ENCODE results near the gene MYO5A.

The MYO5A gene

DNA sequence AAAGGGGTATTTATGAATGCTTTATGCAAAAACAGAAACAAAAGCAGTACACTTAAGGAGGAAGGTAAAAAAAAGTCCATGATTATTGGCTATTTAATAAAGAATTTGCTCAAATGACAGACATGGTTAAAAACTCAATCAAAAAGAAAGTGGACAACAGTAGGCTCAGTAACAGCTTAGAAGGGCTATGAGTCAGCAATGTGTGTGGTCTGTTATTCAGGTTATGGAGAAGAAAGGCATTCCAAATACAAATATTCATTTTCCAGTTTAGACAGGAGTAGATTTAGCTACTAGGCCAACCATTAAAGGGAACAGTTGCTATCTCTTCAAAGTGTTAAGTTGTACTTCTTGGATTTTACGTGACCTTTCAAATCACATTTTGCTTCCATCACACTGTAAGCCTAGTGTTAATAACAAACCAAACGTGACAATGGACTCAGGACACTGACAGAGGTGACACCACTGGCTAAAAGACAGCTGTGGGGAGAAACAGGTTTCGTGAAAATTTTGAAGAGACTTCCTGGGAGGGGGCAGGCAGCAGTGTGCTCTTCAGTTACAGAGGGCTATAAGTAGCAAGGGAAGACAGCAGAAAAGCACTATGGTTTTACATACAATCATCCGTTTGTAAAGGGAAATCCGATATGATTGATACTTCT lies 191.4 kb downstream of the MYO5A start:
- H3K27me3 ChIP-seq (ENCODE audit: control insufficient read depth, insufficient read depth, low read length): no peaks in the 10 kb centered on the region
- peaks cover 46% of the 10 kb centered on the region for H3K4me1 ChIP-seq (ENCODE audit: control insufficient read depth, insufficient read depth, low read length)
- H3K4me3 ChIP-seq (ENCODE audit: low read length): peak overlapping the region; percentile 7
- H3K9me3 ChIP-seq (replicated peaks; ENCODE audit: low read length): no peaks in the 10 kb centered on the region
- peaks cover 4% of the 10 kb centered on the region for H3K36me3 ChIP-seq (ENCODE audit: insufficient read depth, low read length)
- H3K9ac ChIP-seq (ENCODE audit: low read depth, low read length): peak overlapping the region; percentile 22
- H3K4me2 ChIP-seq (ENCODE audit: low read length): peak overlapping the region; percentile 52

DNA sequence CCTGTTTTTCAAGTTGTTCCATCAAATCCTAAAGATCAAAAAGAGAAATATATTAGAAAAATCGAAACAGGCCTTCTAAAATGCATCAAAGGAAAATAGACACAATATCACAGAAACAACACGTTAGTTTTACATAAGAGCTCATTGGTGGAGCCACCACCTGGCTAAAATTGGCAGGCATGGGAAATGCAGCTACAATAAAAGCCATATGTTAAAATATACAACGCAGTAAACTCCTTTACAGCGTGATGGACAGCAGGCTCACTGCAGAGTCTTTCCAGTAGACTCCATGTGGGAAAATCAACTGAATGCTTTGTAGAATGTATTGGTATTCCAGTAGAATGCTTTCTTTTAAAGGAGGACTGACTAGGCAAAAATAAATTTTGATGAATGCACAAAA lies 192.2 kb downstream of the MYO5A start:
- H3K4me2 ChIP-seq (ENCODE audit: low read length): no peak overlapping the region
- peaks cover 46% of the 10 kb centered on the region for H3K4me1 ChIP-seq (ENCODE audit: control insufficient read depth, insufficient read depth, low read length)
- H3K4me3 ChIP-seq (ENCODE audit: low read length): no peak overlapping the region
- no peak overlapping the region for H3K9ac ChIP-seq (ENCODE audit: low read depth, low read length)
- H3K36me3 ChIP-seq (ENCODE audit: insufficient read depth, low read length): peaks cover 4% of the 10 kb centered on the region
- H3K27me3 ChIP-seq (ENCODE audit: control insufficient read depth, insufficient read depth, low read length): no peaks in the 10 kb centered on the region
- no peaks in the 10 kb centered on the region for H3K9me3 ChIP-seq (replicated peaks; ENCODE audit: low read length)

DNA sequence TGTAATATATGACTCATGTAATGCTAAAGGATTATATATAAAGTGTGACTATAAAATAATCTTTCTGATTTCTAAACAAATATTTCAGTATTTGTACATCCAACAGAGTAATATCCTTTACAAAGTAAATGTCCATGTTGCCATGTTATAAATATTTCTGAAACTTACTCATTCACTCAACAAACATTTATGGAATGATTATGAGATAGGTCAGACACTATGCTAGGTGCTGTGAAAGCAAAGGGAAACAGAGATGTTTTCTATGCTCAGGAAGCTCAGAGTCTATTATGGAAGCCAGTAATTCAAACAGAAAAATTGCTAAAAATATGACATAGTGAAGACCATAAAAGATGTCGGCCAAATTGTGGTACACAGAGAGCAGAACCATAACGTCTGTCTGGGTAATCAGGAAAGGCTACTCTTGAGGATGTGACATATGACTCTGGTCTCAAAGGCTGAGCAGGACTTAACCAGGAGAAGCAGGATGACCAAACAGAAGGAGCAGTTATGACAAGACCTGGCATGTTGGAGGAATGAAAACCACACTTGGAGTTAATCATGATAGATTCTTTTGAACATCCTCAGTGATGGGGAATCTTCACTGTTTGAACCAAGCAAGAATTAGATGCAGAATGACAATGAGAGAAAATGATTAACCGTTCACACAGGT lies 194.1 kb downstream of the MYO5A start:
- Histone ChIP-seq H3K9ac (ENCODE audit: low read depth, low read length) (peak overlapping the region; percentile 0), H3K4me3 (ENCODE audit: low read length) (no peak overlapping the region), H3K9me3 (replicated peaks; ENCODE audit: low read length) (no peaks in the 10 kb centered on the region), H3K36me3 (ENCODE audit: insufficient read depth, low read length) (peaks cover 5% of the 10 kb centered on the region), H3K4me1 (ENCODE audit: control insufficient read depth, insufficient read depth, low read length) (peaks cover 38% of the 10 kb centered on the region), H3K4me2 (ENCODE audit: low read length) (peak overlapping the region; percentile 6), H3K27me3 (ENCODE audit: control insufficient read depth, insufficient read depth, low read length) (no peaks in the 10 kb centered on the region)

DNA sequence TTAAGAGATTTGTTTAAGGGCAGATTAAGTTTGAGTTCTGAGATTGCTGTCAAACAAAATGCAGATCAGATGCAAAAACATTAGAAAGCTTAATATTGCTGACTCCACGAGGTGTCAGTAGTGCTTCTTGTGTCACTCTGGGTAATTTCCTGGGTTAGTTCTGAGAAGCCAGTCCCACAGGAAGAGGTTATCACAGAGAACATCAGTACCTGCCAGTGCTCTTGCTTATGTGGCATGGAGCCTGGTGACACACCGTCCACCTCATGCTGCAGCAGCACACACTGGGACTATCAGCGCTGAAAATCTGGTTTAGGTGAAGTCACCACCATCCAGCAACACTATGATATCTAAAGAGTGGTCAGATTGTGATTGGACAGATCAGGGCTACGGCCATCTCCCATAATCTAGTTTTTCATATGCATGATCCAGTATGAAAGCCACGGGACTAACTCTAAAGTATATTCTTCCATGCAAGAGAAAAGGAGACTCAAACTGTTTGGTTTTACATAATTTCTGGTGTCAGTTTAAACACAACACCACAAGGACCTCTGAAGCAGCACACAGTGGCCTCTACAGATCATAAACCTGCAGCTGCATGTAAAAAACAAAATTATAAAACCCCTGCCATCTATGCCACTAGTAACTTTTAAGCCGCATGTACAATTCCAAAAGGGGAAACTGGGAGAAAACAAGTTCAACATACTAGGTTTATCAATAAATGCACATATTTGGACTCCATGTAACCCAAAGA lies 197.0 kb downstream of the MYO5A start:
- H3K4me3 ChIP-seq (ENCODE audit: low read length): no peak overlapping the region
- H3K27me3 ChIP-seq (ENCODE audit: control insufficient read depth, insufficient read depth, low read length): no peaks in the 10 kb centered on the region
- no peak overlapping the region for H3K4me2 ChIP-seq (ENCODE audit: low read length)
- peaks cover 17% of the 10 kb centered on the region for H3K4me1 ChIP-seq (ENCODE audit: control insufficient read depth, insufficient read depth, low read length)
- peaks cover 20% of the 10 kb centered on the region for H3K36me3 ChIP-seq (ENCODE audit: insufficient read depth, low read length)
- no peaks in the 10 kb centered on the region for H3K9me3 ChIP-seq (replicated peaks; ENCODE audit: low read length)
- no peak overlapping the region for H3K9ac ChIP-seq (ENCODE audit: low read depth, low read length)

DNA sequence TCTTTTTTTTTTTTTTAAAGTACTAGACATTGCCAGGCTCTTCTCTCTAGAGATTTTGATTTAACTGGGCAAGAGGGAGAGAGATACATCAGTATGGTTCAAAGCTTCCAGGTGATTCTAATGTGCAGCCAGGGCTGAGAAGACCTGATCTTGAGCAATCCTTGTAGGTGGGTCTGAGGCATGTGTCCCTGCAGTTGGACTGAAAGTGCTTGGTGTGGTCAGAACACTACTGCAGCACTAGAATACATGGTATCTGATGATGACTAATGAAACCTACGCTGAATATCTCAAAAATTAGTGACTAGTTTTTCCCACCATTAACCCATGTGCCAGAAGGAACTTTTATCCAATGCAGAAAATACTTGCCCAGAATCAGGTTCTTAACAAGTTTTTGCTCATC lies 198.7 kb downstream of the MYO5A start:
- no peaks in the 10 kb centered on the region for H3K9me3 ChIP-seq (replicated peaks; ENCODE audit: low read length)
- H3K27me3 ChIP-seq (ENCODE audit: control insufficient read depth, insufficient read depth, low read length): no peaks in the 10 kb centered on the region
- peaks cover 14% of the 10 kb centered on the region for H3K4me1 ChIP-seq (ENCODE audit: control insufficient read depth, insufficient read depth, low read length)
- H3K4me2 ChIP-seq (ENCODE audit: low read length): no peak overlapping the region
- H3K36me3 ChIP-seq (ENCODE audit: insufficient read depth, low read length): peaks cover 20% of the 10 kb centered on the region
- no peak overlapping the region for H3K9ac ChIP-seq (ENCODE audit: low read depth, low read length)
- H3K4me3 ChIP-seq (ENCODE audit: low read length): no peak overlapping the region

DNA sequence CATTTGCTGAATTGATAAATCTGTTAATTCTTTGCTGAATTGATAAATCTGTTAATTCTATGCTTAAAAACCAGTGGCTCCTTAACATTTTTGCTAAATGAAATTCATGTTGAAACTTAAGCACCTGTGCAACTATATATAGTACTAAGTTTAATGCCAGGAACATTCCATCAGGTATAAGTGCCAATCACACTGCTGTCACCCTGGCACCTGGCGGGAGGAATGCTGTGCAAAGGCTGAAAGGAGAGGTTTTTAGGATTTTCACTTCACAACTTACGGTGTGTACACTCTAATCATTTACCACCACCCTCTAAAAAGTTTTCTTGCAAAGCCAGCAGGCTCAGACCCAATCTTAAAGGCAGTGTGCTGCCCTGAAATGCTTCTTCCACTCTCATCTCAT lies 199.5 kb downstream of the MYO5A start:
- no peak overlapping the region for H3K9ac ChIP-seq (ENCODE audit: low read depth, low read length)
- H3K9me3 ChIP-seq (replicated peaks; ENCODE audit: low read length): no peaks in the 10 kb centered on the region
- H3K4me2 ChIP-seq (ENCODE audit: low read length): no peak overlapping the region
- H3K4me1 ChIP-seq (ENCODE audit: control insufficient read depth, insufficient read depth, low read length): peaks cover 6% of the 10 kb centered on the region
- no peaks in the 10 kb centered on the region for H3K27me3 ChIP-seq (ENCODE audit: control insufficient read depth, insufficient read depth, low read length)
- H3K36me3 ChIP-seq (ENCODE audit: insufficient read depth, low read length): peaks cover 20% of the 10 kb centered on the region
- H3K4me3 ChIP-seq (ENCODE audit: low read length): no peak overlapping the region

DNA sequence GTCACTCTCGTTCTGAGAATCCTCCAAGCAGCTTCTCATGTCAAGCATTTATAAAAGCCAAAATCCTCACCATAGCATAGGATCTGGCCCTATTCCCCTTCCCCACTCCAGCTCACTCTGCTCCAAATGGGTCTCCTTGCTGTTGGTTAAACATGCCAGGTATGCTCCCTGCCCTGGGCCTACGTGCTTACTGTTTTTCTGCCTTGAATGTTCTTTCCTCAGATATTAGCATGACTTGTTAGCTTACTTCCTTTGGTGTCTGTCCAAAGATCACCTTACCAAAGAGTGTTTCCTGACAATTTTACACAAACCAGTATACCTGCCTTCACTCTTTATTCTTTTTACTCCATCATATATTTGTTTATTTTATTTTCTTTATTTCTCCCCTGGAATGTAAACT lies 200.0 kb downstream of the MYO5A start:
- Histone ChIP-seq H3K9ac (ENCODE audit: low read depth, low read length) (no peak overlapping the region), H3K4me1 (ENCODE audit: control insufficient read depth, insufficient read depth, low read length) (peaks cover under 1% of the 10 kb centered on the region), H3K4me2 (ENCODE audit: low read length) (no peak overlapping the region), H3K9me3 (replicated peaks; ENCODE audit: low read length) (no peaks in the 10 kb centered on the region), H3K36me3 (ENCODE audit: insufficient read depth, low read length) (peaks cover 20% of the 10 kb centered on the region), H3K27me3 (ENCODE audit: control insufficient read depth, insufficient read depth, low read length) (no peaks in the 10 kb centered on the region), H3K4me3 (ENCODE audit: low read length) (no peak overlapping the region)

DNA sequence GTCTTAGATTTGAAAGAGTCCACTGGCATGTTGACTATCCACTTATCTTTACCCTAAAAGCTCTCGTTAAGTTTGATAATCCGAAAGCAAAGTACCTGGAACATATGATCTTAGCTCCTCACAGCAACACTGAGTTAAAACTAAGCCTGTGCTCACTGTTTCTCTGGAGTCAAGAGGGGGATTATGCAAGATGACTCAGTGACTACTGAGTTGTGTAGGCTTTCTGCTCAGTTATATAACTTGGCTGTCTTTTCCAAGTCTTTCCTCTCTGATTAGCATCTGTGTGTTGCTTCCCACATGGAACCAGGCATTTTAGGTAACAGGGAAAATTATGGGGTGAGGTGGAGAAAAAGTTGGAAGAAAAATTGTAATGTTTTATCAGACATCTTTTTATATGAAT lies 201.9 kb downstream of the MYO5A start:
- Histone ChIP-seq H3K4me1 (ENCODE audit: control insufficient read depth, insufficient read depth, low read length) (no peaks in the 10 kb centered on the region), H3K9me3 (replicated peaks; ENCODE audit: low read length) (no peaks in the 10 kb centered on the region), H3K4me2 (ENCODE audit: low read length) (no peak overlapping the region), H3K4me3 (ENCODE audit: low read length) (no peak overlapping the region), H3K27me3 (ENCODE audit: control insufficient read depth, insufficient read depth, low read length) (no peaks in the 10 kb centered on the region), H3K9ac (ENCODE audit: low read depth, low read length) (no peak overlapping the region), H3K36me3 (ENCODE audit: insufficient read depth, low read length) (peaks cover 23% of the 10 kb centered on the region)

DNA sequence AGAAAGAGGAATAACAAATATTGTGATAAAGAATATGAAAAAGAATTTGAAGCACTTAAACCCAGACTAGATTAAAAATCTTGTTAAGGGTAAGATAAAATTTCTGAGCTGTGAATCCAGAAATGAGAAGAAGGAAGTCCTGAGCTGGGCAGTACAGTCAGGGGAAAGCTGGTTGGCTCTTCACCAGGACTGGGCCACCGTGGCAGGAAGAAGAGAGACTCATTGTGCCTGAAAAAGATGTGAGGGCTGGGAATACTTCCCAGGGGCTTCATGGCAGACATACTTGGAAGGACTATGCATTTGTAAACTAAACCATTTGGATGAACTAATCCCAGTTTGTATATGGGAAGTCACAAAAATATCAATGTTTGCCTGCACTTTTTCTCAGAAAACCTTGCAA lies 204.6 kb downstream of the MYO5A start:
- Histone ChIP-seq H3K4me3 (ENCODE audit: low read length) (no peak overlapping the region), H3K9me3 (replicated peaks; ENCODE audit: low read length) (no peaks in the 10 kb centered on the region), H3K36me3 (ENCODE audit: insufficient read depth, low read length) (peaks cover 25% of the 10 kb centered on the region), H3K4me1 (ENCODE audit: control insufficient read depth, insufficient read depth, low read length) (no peaks in the 10 kb centered on the region), H3K9ac (ENCODE audit: low read depth, low read length) (no peak overlapping the region), H3K27me3 (ENCODE audit: control insufficient read depth, insufficient read depth, low read length) (no peaks in the 10 kb centered on the region), H3K4me2 (ENCODE audit: low read length) (no peak overlapping the region)

DNA sequence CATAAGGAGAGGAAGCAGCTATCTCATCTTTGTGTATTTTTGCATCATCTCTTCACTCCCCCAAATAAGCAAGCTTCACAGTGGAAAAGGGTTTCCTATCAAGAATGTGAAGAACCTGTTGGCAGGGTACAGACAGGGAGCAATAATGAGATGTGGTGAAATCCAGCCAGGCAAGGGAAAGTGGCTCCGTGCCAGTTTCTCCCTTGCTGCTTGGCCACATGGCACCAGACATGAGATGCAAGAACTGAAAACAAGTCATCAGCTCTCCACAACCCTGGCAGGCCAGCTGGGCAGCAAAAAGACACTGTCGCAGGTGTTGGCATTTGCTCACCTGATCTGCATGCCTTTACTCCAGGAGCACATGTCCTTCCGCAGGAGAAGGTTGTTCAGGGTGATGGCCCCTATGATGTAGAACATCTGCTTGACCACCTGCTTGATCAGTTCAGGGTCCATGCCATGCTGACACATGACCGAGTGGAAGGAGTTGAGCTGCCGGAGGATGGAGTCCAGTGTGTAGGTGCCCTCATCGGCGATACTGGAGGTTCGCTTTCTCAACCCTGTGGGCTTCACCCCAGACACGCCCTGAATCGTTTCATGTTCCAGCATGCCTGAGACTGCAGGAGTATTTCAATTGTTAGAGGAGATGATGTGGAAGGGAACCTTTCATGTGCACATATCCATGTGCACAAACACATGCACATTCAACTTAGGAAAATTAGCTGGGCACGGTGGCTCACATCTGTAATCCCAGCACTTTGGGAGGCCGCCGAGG lies 209.8 kb downstream of the MYO5A start:
- H3K27me3 ChIP-seq (ENCODE audit: control insufficient read depth, insufficient read depth, low read length): no peaks in the 10 kb centered on the region
- H3K9ac ChIP-seq (ENCODE audit: low read depth, low read length): no peak overlapping the region
- no peaks in the 10 kb centered on the region for H3K4me1 ChIP-seq (ENCODE audit: control insufficient read depth, insufficient read depth, low read length)
- no peak overlapping the region for H3K4me3 ChIP-seq (ENCODE audit: low read length)
- peaks cover 35% of the 10 kb centered on the region for H3K36me3 ChIP-seq (ENCODE audit: insufficient read depth, low read length)
- no peaks in the 10 kb centered on the region for H3K9me3 ChIP-seq (replicated peaks; ENCODE audit: low read length)
- H3K4me2 ChIP-seq (ENCODE audit: low read length): no peak overlapping the region

DNA sequence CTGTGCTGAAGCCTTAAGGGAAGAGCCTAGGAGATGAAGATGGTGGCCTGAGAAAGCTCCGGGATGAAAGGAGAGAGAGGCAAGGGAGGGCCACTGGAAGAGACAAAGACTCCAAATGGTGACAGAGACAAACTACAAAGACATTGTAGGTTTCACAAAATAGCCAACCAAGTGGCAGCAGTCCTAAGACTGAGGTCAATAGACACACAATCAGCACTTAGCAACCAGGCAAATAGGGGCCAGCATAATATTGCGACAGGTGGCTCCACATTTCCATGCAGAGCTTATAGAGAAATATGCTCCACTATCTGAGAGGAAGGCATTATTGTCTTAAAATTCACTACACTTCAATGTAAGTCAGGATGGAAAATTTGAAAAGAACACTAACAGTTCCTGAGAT lies 211.0 kb downstream of the MYO5A start:
- peaks cover 46% of the 10 kb centered on the region for H3K36me3 ChIP-seq (ENCODE audit: insufficient read depth, low read length)
- no peaks in the 10 kb centered on the region for H3K27me3 ChIP-seq (ENCODE audit: control insufficient read depth, insufficient read depth, low read length)
- H3K9ac ChIP-seq (ENCODE audit: low read depth, low read length): no peak overlapping the region
- H3K4me2 ChIP-seq (ENCODE audit: low read length): no peak overlapping the region
- no peaks in the 10 kb centered on the region for H3K4me1 ChIP-seq (ENCODE audit: control insufficient read depth, insufficient read depth, low read length)
- H3K4me3 ChIP-seq (ENCODE audit: low read length): no peak overlapping the region
- H3K9me3 ChIP-seq (replicated peaks; ENCODE audit: low read length): no peaks in the 10 kb centered on the region

All from skeletal muscle satellite cell (primary cell).